Smooth muscle cell (in vitro differentiated cells): ENCODE data around the gene CRYBA2. TPM values are rescaled to one million over a fixed set of nuclear protein-coding genes. Genes with fewer than 3 reads are reported as not detected.

ENCODE experiments used
- DNase-seq: peaks from one replicate; lab custom pipeline; 2025; ENCODE audit not compliant: unreplicated experiment; lab: John Stamatoyannopoulos, UW
- H2AFZ ChIP-seq: fragments of 200-600 bp; sonication (generic); 2 replicates; pipeline ENCODE4 v1.6.0; 2016; ENCODE audit warnings: antibody characterized with exemption, low read depth, mild to moderate bottlenecking
- H3F3A ChIP-seq: fragments of 200-600 bp; sonication (generic); 2 replicates; pipeline ENCODE4 v1.6.0; 2017; ENCODE audit warnings: antibody characterized with exemption, low read depth
- H3K27ac ChIP-seq: fragments of 200-600 bp; sonication (generic); 2 replicates; pipeline ENCODE4 v1.5.1; 2016; ENCODE audit warnings: low read depth, mild to moderate bottlenecking
- H3K27me3 ChIP-seq: fragments of 200-600 bp; sonication (generic); 2 replicates; pipeline ENCODE4 v1.6.1; 2016; ENCODE audit warnings: low read depth, mild to moderate bottlenecking
- H3K36me3 ChIP-seq: fragments of 200-600 bp; sonication (generic); 2 replicates; pipeline ENCODE4 v1.5.1; 2016; ENCODE audit warnings: low read depth
- H3K4me1 ChIP-seq: fragments of 200-600 bp; sonication (generic); 2 replicates; pipeline ENCODE4 v1.5.1; 2016; ENCODE audit warnings: low read depth
- H3K4me2 ChIP-seq: fragments of 200-600 bp; sonication (generic); 2 replicates; pipeline ENCODE4 v1.6.0; 2016; ENCODE audit warnings: mild to moderate bottlenecking
- H3K4me3 ChIP-seq: fragments of 200-600 bp; sonication (generic); 2 replicates; pipeline ENCODE4 v1.5.1; 2016; ENCODE audit warnings: mild to moderate bottlenecking
- H3K79me2 ChIP-seq: fragments of 200-600 bp; sonication (generic); 2 replicates; pipeline ENCODE4 v1.6.0; 2016; ENCODE audit warnings: low read depth, mild to moderate bottlenecking
- H3K9ac ChIP-seq: fragments of 200-600 bp; sonication (generic); 2 replicates; pipeline ENCODE4 v1.6.0; 2016; ENCODE audit warnings: low read depth
- H3K9me3 ChIP-seq: fragments of 200-600 bp; sonication (generic); replicated peaks from 2 replicates; pipeline ENCODE4 v1.5.1; 2016; ENCODE audit warnings: low read depth
- H4K20me1 ChIP-seq: fragments of 200-600 bp; sonication (generic); 2 replicates; pipeline ENCODE4 v1.6.0; 2016; ENCODE audit warnings: low read depth
- CTCF ChIP-seq: fragments of 200-600 bp; sonication (generic); IDR thresholded peaks from 2 replicates; pipeline ENCODE4 v1.5.1; 2017; ENCODE audit warnings: borderline replicate concordance, mild to moderate bottlenecking, antibody characterized with exemption; ENCODE audit not compliant: insufficient read depth, poor library complexity, severe bottlenecking
- WGBS: methylation state at CpG from one replicate; pipeline ENCODE4 v1.1.7; 2016; ENCODE audit warnings: low lambda C conversion rate; 5-methylcytosine and 5-hydroxymethylcytosine counted together
- polyA plus RNA-seq: library from polyadenylated mRNA; unstranded; fragments of >200 nt; fragmentation: Nextera tagmentation; extraction: Ambion mirVana; gene quantifications from 2 replicates; pipeline ENCODE4 v1.2.1, GENCODE V29; 2016
- total RNA-seq: library from RNA; depleted of rRNA; stranded (reverse); fragments of >200 nt; gene quantifications from 2 replicates; pipeline ENCODE4 v1.2.3, GENCODE V29; 2014

CRYBA2 gene
- total and polyA plus RNA-seq, 2 experiments from 2014 or later, result not detected

GRCh38 chr2:218983263-218983933 is 9.8 kb downstream of the CRYBA2 start:
- TF ChIP-seq CTCF, result no peak

GRCh38 chr2:218982586-218983262 is 10.5 kb downstream of the CRYBA2 start:
- peaks cover 10% of the 10 kb centered on the region for H3K4me1 ChIP-seq
- peaks cover 100% of the 10 kb centered on the region for H3K27me3 ChIP-seq
- H3K4me3 ChIP-seq, result no peak overlapping the region
- no peak for TF ChIP-seq CTCF
- H3F3A ChIP-seq, result no peaks in the 10 kb centered on the region
- no peaks in the 10 kb centered on the region for H4K20me1 ChIP-seq
- H3K27ac ChIP-seq, result no peak overlapping the region
- H2AFZ ChIP-seq, result no peak overlapping the region
- no peak overlapping the region for H3K4me2 ChIP-seq
- DNase-seq, result no peak
- no peak overlapping the region for H3K9ac ChIP-seq
- WGBS, result 16% methylated on average over 28 of the region's 28 CpGs
- no peaks in the 10 kb centered on the region for H3K36me3 ChIP-seq
- H3K79me2 ChIP-seq, result no peaks in the 10 kb centered on the region
- H3K9me3 ChIP-seq, result no peaks in the 10 kb centered on the region

More at GRCh38 chr2:218983263-218983933, 9.8 kb downstream of the CRYBA2 start:
- WGBS, result 12% methylated on average over 23 of the region's 23 CpGs
- Histone ChIP-seq H2AFZ (no peak overlapping the region), H3K4me1 (peaks cover 10% of the 10 kb centered on the region), H4K20me1 (no peaks in the 10 kb centered on the region), H3K9ac (no peak overlapping the region), H3K4me2 (no peak overlapping the region), H3K36me3 (no peaks in the 10 kb centered on the region), H3K27ac (no peak overlapping the region), H3K9me3 (no peaks in the 10 kb centered on the region), H3F3A (no peaks in the 10 kb centered on the region), H3K79me2 (no peaks in the 10 kb centered on the region), H3K27me3 (peaks cover 100% of the 10 kb centered on the region), H3K4me3 (no peak overlapping the region)
- DNase-seq, result no peak

DNA sequence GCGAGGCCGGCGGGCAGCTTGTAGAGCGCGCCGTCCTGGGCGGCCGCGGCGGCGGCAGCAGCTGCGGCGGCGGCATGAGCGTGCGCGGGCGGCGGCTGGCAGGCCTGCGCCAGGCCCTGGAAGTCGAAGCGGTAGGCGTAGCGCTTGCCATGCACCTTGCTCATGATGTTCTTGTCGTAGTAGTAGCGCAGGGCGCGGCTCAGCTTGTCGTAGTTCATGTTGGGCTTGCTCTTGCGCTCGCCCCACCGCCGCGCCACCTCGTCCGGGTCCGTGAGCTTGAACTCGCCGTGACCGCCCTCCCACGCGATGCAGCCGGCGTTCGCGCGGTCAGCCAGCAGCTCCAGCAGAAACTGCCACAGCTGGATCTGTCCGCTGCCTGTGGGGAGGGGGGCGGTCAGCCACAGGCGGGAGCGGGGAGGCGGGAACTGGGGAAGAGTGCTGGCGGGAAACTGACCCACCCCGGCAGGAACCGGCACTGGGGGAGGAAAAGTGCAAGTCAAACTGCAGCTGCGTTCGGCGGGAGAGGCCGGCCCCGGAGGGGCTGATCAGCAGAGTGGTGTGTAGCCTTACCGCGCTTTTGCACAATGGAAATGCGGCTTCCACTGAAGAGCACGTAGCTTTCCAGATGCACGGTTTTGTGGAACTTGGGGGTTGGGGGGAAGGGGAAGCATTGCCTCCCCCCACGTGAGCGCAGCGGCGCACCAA is 11.2 kb downstream of the CRYBA2 start:
- Histone ChIP-seq H3K4me1 (peaks cover 10% of the 10 kb centered on the region), H3K4me2 (peak overlapping the region; percentile 76), H3K9ac (no peak overlapping the region), H2AFZ (no peak overlapping the region), H3K79me2 (no peaks in the 10 kb centered on the region), H3K4me3 (peak overlapping the region; percentile 21), H3K27me3 (peaks cover 100% of the 10 kb centered on the region), H3K36me3 (no peaks in the 10 kb centered on the region), H3K9me3 (no peaks in the 10 kb centered on the region), H4K20me1 (no peaks in the 10 kb centered on the region), H3K27ac (no peak overlapping the region), H3F3A (no peaks in the 10 kb centered on the region)
- 1% methylated on average over 65 of the region's 69 CpGs for whole genome bisulfite sequencing
- no peak for DNase-seq
- no peak for TF ChIP-seq CTCF
